Hepatocyte (in vitro differentiated cells): ENCODE data around the gene CCR9. TPM values are rescaled to one million over a fixed set of nuclear protein-coding genes. Genes with fewer than 3 reads are reported as not detected.

Experiments
- DNase-seq: peaks from one replicate; pipeline ENCODE4 v3.0.0-alpha.2; 2016; ENCODE audit warnings: low spot score
- H2AFZ ChIP-seq: fragments of 200-600 bp; sonication (generic); 2 replicates; pipeline ENCODE4 v1.6.0; 2016; ENCODE audit warnings: antibody characterized with exemption, mild to moderate bottlenecking
- H3K27ac ChIP-seq: fragments of 200-600 bp; sonication (generic); 2 replicates; pipeline ENCODE4 v1.5.1; 2016; ENCODE audit warnings: mild to moderate bottlenecking
- H3K27me3 ChIP-seq: fragments of 200-600 bp; sonication (generic); 2 replicates; pipeline ENCODE4 v1.6.1; 2016
- H3K36me3 ChIP-seq: fragments of 200-600 bp; sonication (generic); replicated peaks from 2 replicates; pipeline ENCODE4 v1.5.1; 2016; ENCODE audit warnings: low read depth; ENCODE audit not compliant: insufficient read depth
- H3K4me1 ChIP-seq: fragments of 200-600 bp; sonication (generic); 2 replicates; pipeline ENCODE4 v1.5.1; 2016; ENCODE audit warnings: mild to moderate bottlenecking, moderate library complexity; ENCODE audit not compliant: insufficient read depth
- H3K4me2 ChIP-seq: fragments of 200-600 bp; sonication (generic); 2 replicates; pipeline ENCODE4 v1.6.0; 2016
- H3K4me3 ChIP-seq: fragments of 200-600 bp; sonication (generic); 2 replicates; pipeline ENCODE4 v1.5.1; 2016; ENCODE audit warnings: mild to moderate bottlenecking
- H3K79me2 ChIP-seq: fragments of 200-600 bp; sonication (generic); 2 replicates; pipeline ENCODE4 v1.6.0; 2017; ENCODE audit warnings: mild to moderate bottlenecking
- H3K9me2 ChIP-seq: fragments of 200-600 bp; sonication (generic); replicated peaks from 2 replicates; pipeline ENCODE4 v1.6.0; 2017; ENCODE audit warnings: mild to moderate bottlenecking; ENCODE audit not compliant: insufficient read depth
- H3K9me3 ChIP-seq: fragments of 200-600 bp; sonication (generic); 2 replicates; pipeline ENCODE4 v1.5.1; 2016; ENCODE audit warnings: low read depth, mild to moderate bottlenecking
- H4K20me1 ChIP-seq: fragments of 200-600 bp; sonication (generic); 2 replicates; pipeline ENCODE4 v1.6.0; 2016; ENCODE audit warnings: mild to moderate bottlenecking; ENCODE audit not compliant: insufficient read depth, poor library complexity, severe bottlenecking
- EZH2 ChIP-seq: fragments of 200-600 bp; sonication (generic); IDR thresholded peaks from 2 replicates; pipeline ENCODE4 v1.6.1; 2016; ENCODE audit warnings: antibody characterized with exemption, mild to moderate bottlenecking, borderline replicate concordance
- EZH2phosphoT487 ChIP-seq: fragments of 200-600 bp; sonication (generic); IDR thresholded peaks from one replicate; pipeline ENCODE4 v1.6.1; 2018; ENCODE audit warnings: antibody characterized with exemption, mild to moderate bottlenecking, low read depth, moderate library complexity; ENCODE audit not compliant: unreplicated experiment, severe bottlenecking
- WGBS: methylation state at CpG from one replicate; pipeline ENCODE4 v1.1.6; 2016; ENCODE audit warnings: low lambda C conversion rate; ENCODE audit errors: missing lambda C conversion rate; 5-methylcytosine and 5-hydroxymethylcytosine counted together
- polyA plus RNA-seq: library from polyadenylated mRNA; unstranded; fragments of >200 nt; fragmentation: Nextera tagmentation; extraction: Ambion mirVana; gene quantifications from 2 replicates; pipeline ENCODE4 v1.2.1, GENCODE V29; 2016
- total RNA-seq: library from RNA; depleted of rRNA; stranded (reverse); fragments of >200 nt; gene quantifications from 2 replicates; pipeline ENCODE4 v1.2.3, GENCODE V29; 2014
- TF ChIP-seq, protein P1 (sequence below): fragments of 200-600 bp; sonication (generic); IDR thresholded peaks from 2 replicates; pipeline ENCODE4 v1.5.1; 2016; ENCODE audit warnings: antibody characterized with exemption, mild to moderate bottlenecking; ENCODE audit not compliant: poor library complexity

CCR9 gene
- total and polyA plus RNA-seq, 2 experiments from 2014 or later: 0.20 TPM; not detected in 1

DNA sequence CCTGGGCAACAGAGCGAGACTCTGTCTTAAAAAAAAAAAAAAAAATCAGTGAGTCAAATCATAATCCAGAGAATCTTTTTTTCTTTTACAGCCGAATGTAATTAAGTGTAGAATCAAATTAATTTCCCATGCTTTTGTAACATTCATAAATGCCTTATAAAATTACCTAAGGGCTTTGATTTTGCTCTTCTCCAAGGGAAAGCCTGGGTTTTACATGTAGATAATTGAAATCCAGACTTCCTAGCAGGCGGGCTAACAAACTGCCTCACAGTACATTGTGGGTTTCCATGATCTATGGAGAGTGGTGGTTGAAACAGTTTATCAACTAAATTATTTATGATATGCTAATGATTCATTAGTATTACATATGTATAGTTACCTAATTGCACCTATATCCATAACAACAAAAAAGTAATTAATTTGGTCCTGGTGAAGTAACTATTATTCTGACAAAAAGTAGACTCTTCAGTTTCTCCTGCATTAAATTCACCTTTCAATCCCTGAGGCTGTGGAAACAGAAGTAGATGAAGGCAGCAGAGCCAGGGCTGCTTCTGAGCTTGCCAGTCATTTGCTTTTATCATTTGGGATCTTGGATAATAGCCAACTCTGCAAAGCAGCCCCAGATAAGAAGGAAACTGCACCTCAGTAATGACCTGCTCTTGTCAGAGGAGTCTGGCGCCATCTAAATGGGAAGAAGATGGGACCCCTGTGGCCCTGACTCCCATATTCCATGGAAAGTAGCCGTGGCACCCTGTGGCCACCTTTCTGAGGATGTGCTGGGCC lies 9.5 kb downstream of the CCR9 start:
- no peaks in the 10 kb centered on the region for H3K9me3 ChIP-seq
- peaks cover 24% of the 10 kb centered on the region for H3K4me1 ChIP-seq
- no peak overlapping the region for H3K4me3 ChIP-seq
- H3K9me2 ChIP-seq: no peaks in the 10 kb centered on the region
- H4K20me1 ChIP-seq: no peaks in the 10 kb centered on the region
- no peaks in the 10 kb centered on the region for H3K36me3 ChIP-seq
- H3K27ac ChIP-seq: peak overlapping the region; percentile 80
- TF ChIP-seq, protein P1, sequence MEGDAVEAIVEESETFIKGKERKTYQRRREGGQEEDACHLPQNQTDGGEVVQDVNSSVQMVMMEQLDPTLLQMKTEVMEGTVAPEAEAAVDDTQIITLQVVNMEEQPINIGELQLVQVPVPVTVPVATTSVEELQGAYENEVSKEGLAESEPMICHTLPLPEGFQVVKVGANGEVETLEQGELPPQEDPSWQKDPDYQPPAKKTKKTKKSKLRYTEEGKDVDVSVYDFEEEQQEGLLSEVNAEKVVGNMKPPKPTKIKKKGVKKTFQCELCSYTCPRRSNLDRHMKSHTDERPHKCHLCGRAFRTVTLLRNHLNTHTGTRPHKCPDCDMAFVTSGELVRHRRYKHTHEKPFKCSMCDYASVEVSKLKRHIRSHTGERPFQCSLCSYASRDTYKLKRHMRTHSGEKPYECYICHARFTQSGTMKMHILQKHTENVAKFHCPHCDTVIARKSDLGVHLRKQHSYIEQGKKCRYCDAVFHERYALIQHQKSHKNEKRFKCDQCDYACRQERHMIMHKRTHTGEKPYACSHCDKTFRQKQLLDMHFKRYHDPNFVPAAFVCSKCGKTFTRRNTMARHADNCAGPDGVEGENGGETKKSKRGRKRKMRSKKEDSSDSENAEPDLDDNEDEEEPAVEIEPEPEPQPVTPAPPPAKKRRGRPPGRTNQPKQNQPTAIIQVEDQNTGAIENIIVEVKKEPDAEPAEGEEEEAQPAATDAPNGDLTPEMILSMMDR: no peak
- no peak for TF ChIP-seq EZH2phosphoT487
- no peak for TF ChIP-seq EZH2
- 92% methylated on average over 5 of the region's 5 CpGs for WGBS
- no peaks in the 10 kb centered on the region for H3K79me2 ChIP-seq
- no peak overlapping the region for H3K4me2 ChIP-seq
- DNase-seq: no peak
- H2AFZ ChIP-seq: no peak overlapping the region
- H3K27me3 ChIP-seq: no peaks in the 10 kb centered on the region

DNA sequence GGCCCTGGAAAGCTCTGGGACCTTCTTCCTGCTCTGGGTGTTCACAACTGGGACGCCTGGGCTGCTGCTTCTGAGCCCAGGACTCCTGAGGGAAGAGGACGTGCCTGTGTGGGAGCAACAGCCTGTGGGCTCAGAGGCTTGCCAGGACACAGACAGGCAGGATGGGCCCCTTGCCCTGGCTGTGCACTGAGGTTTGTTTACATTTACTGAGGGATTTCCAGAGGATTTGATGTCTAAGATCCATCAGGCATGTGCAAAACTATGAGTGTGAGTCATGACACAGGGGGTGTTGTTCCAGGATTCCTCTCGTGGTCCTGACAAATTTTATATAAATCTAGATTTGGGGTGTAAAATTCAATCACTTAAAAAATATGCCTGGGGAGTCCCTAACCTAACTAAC lies 10.6 kb downstream of the CCR9 start:
- H2AFZ ChIP-seq: no peak overlapping the region
- peak overlapping the region; percentile 80 for H3K27ac ChIP-seq
- no peaks in the 10 kb centered on the region for H3K79me2 ChIP-seq
- 37% methylated on average over 3 of the region's 3 CpGs for WGBS
- H3K36me3 ChIP-seq: no peaks in the 10 kb centered on the region
- H3K4me3 ChIP-seq: no peak overlapping the region
- peaks cover 24% of the 10 kb centered on the region for H3K4me1 ChIP-seq
- H3K9me2 ChIP-seq: no peaks in the 10 kb centered on the region
- DNase-seq: peak; percentile 55
- no peaks in the 10 kb centered on the region for H3K27me3 ChIP-seq
- peak overlapping the region; percentile 55 for H3K4me2 ChIP-seq
- TF ChIP-seq EZH2phosphoT487 (no peak), EZH2 (no peak)
- TF ChIP-seq, protein P1: no peak
- no peaks in the 10 kb centered on the region for H4K20me1 ChIP-seq
- no peaks in the 10 kb centered on the region for H3K9me3 ChIP-seq

DNA sequence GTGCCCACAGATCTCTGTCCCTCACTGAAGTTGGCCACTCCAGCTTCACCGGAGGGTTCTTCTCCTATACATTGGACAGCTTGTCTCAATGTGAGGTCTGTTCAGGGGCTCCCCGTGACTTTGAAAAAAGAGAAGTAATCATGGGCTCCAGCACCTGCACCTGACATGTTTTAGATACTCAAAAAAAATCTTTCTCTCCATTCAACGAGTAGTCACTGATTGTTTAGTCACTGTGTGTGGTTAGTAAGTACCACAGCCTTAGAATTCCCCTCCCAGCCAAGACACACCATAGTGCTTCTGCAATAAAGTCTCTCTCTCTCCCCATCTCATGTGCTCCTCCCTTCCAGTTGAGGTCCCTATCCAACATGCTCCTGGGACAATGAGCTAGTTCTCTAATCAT lies 18.6 kb downstream of the CCR9 start:
- no peak overlapping the region for H3K27ac ChIP-seq

More for the DNA sequence above, 18.6 kb downstream of the CCR9 start:
- peaks cover 8% of the 10 kb centered on the region for H3K4me1 ChIP-seq
- H3K27me3 ChIP-seq: no peaks in the 10 kb centered on the region
- TF ChIP-seq EZH2 (no peak), EZH2phosphoT487 (no peak)
- TF ChIP-seq, protein P1: no peak
- no peaks in the 10 kb centered on the region for H4K20me1 ChIP-seq
- H3K79me2 ChIP-seq: no peaks in the 10 kb centered on the region
- H3K9me3 ChIP-seq: no peaks in the 10 kb centered on the region
- no peak overlapping the region for H3K4me3 ChIP-seq
- no peaks in the 10 kb centered on the region for H3K36me3 ChIP-seq
- WGBS: 89% methylated on average over 3 of the region's 3 CpGs
- H2AFZ ChIP-seq: no peak overlapping the region
- H3K9me2 ChIP-seq: no peaks in the 10 kb centered on the region
- no peak overlapping the region for H3K4me2 ChIP-seq
- DNase-seq: no peak
